ENCODE data around the gene BPIFB6. TPM values are rescaled to one million over a fixed set of nuclear protein-coding genes. Genes with fewer than 3 reads are reported as not detected.

Gene BPIFB6
- polyA plus RNA-seq, 1 donor (not counting 4 experiments of a cell fraction or from before 2014, with no cell fraction given): not detected

DNA sequence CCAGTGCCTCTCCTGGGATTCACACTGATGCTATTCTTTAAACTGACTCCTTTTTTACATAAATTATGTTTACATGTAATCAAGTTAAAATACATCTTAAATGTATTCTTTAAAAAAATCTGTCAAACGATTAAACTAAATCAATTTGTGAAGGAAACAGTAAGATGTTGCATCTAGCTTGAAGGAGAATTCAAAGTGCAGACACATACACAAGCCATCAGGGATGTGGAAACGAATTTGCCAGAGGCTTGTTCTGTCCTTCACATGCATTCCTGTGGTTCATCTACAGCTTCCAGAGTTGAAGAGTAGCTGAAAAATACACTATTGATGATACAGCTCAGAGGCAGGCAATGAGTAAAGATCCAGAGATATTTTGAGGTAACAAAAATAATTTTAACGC lies 15.0 kb downstream of the BPIFB6 start:
- no peaks in the 10 kb centered on the region for H3K79me2 ChIP-seq (ENCODE audit: control insufficient read depth, insufficient read depth, low read length)
- no peak overlapping the region for H2AFZ ChIP-seq (ENCODE audit: control insufficient read depth, low read length)
- H4K20me1 ChIP-seq (ENCODE audit: control insufficient read depth, extremely low read depth, insufficient read depth, low read length): no peaks in the 10 kb centered on the region
- H3K9ac ChIP-seq (ENCODE audit: control insufficient read depth, extremely low read depth, insufficient read depth, low read length): no peak overlapping the region
- no peaks in the 10 kb centered on the region for H3K4me1 ChIP-seq (ENCODE audit: control insufficient read depth, extremely low read depth, insufficient read depth, low read length)
- no peak overlapping the region for H3K27ac ChIP-seq (ENCODE audit: control insufficient read depth, insufficient read depth, low read length)
- no peak for FAIRE-seq
- DNase-seq (ENCODE audit: low read depth, low spot score): no peak
- H3K4me2 ChIP-seq (ENCODE audit: control insufficient read depth, extremely low read depth, insufficient read depth, low read depth, low read length): no peak overlapping the region
- H3K9me1 ChIP-seq (ENCODE audit: control insufficient read depth, extremely low read depth, insufficient read depth, low read length): no peaks in the 10 kb centered on the region
- no peaks in the 10 kb centered on the region for H3K9me3 ChIP-seq (ENCODE audit: control insufficient read depth, low read depth, low read length)
- H3K36me3 ChIP-seq (ENCODE audit: control insufficient read depth in 2 of 2, extremely low read depth in 1 of 2, insufficient read depth in 2 of 2, low read length in 2 of 2): no peaks in the 10 kb centered on the region
- dilution Hi-C loops (cut with MboI; ENCODE audit: extremely low pct_ligation_motif_present, low sequenced_read_pairs): no loop called here
- TF ChIP-seq EZH2 (IDR thresholded peaks at IDR 0.05; ENCODE audit: low read length) (no peak), CTCF (optimal IDR thresholded peaks at IDR 0.05 in 1 of 3, IDR thresholded peaks at IDR 0.05 in 1 of 3, conservative IDR thresholded peaks at IDR 0.05 in 1 of 3; ENCODE audit: extremely low read depth in 1 of 3, insufficient read depth in 2 of 3, low read length in 3 of 3) (no peak)
- H3K27me3 ChIP-seq (ENCODE audit: control insufficient read depth, extremely low read depth, insufficient read depth, low read length): no peaks in the 10 kb centered on the region
- no peak overlapping the region for H3K4me3 ChIP-seq (ENCODE audit: control insufficient read depth in 2 of 3, extremely low read depth in 1 of 3, insufficient read depth in 2 of 3, low read depth in 1 of 3, low read length in 3 of 3)

- no peak overlapping the region for H3K4me2 ChIP-seq (ENCODE audit: control insufficient read depth, extremely low read depth, insufficient read depth, low read depth, low read length)
- H3K9me3 ChIP-seq (ENCODE audit: control insufficient read depth, low read depth, low read length): no peaks in the 10 kb centered on the region
- no peak for DNase-seq (ENCODE audit: low read depth, low spot score)
- H3K79me2 ChIP-seq (ENCODE audit: control insufficient read depth, insufficient read depth, low read length): no peaks in the 10 kb centered on the region
- no peaks in the 10 kb centered on the region for H3K27me3 ChIP-seq (ENCODE audit: control insufficient read depth, extremely low read depth, insufficient read depth, low read length)
- no peak for FAIRE-seq
- TF ChIP-seq CTCF (optimal IDR thresholded peaks at IDR 0.05 in 1 of 3, IDR thresholded peaks at IDR 0.05 in 1 of 3, conservative IDR thresholded peaks at IDR 0.05 in 1 of 3; ENCODE audit: extremely low read depth in 1 of 3, insufficient read depth in 2 of 3, low read length in 3 of 3): no peak
- TF ChIP-seq EZH2 (IDR thresholded peaks at IDR 0.05; ENCODE audit: low read length): no peak
- no peaks in the 10 kb centered on the region for H3K36me3 ChIP-seq (ENCODE audit: control insufficient read depth in 2 of 2, extremely low read depth in 1 of 2, insufficient read depth in 2 of 2, low read length in 2 of 2)
- H3K4me1 ChIP-seq (ENCODE audit: control insufficient read depth, extremely low read depth, insufficient read depth, low read length): no peaks in the 10 kb centered on the region
- no peak overlapping the region for H3K4me3 ChIP-seq (ENCODE audit: control insufficient read depth in 2 of 3, extremely low read depth in 1 of 3, insufficient read depth in 2 of 3, low read depth in 1 of 3, low read length in 3 of 3)
- no peak overlapping the region for H3K9ac ChIP-seq (ENCODE audit: control insufficient read depth, extremely low read depth, insufficient read depth, low read length)
- no peaks in the 10 kb centered on the region for H4K20me1 ChIP-seq (ENCODE audit: control insufficient read depth, extremely low read depth, insufficient read depth, low read length)
- H3K9me1 ChIP-seq (ENCODE audit: control insufficient read depth, extremely low read depth, insufficient read depth, low read length): no peaks in the 10 kb centered on the region
- no peak overlapping the region for H2AFZ ChIP-seq (ENCODE audit: control insufficient read depth, low read length)
- dilution Hi-C loops (cut with MboI; ENCODE audit: extremely low pct_ligation_motif_present, low sequenced_read_pairs): no loop called here
- no peak overlapping the region for H3K27ac ChIP-seq (ENCODE audit: control insufficient read depth, insufficient read depth, low read length)
Observed at GRCh38 chr20:33051333-33051732, 19.9 kb downstream of the BPIFB6 start.

Data from keratinocyte (primary cell).